ENCODE results near the gene UBR2. TPM values are rescaled to one million over a fixed set of nuclear protein-coding genes. Genes with fewer than 3 reads are reported as not detected.
A peak's percentile ranks its signal among the peaks of the same experiment; 100 is the strongest.
"Not testable (repeated sequence)": the region's sequence is repeated elsewhere in the genome, so short reads cannot be mapped to it uniquely, and the experiment has no call there.

Gene UBR2
- total RNA-seq, 8 experiments from 2014 or later: 13.4 to 38.9 (median 19.0) TPM

DNA sequence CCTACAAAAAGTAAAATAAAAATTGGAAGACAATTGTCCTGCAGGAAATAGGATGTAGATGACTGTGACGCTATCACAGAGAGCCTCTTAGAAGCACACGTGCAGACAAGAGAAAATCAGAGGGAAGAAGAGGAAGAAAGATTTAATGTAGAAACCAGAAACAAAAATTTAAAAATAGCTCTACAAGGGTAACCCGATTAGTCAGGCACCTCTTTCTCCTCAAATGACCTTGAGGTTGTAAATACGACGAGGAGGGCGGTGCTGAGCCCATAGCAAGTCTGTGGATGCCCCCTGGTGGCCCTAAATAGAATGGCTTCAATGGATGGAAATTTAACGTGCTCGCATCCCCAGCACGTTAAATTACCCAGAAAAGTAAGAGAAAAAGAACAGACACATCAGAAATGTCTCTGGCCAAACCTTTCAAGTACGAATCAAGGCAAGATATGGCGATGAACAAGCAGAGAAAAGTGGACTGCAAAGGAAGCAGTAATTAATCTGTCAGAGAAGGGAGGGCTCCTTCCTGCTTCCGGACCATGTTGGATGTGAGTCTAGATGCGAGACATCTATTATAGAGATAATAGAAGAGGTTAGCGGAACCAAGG lies 162.8 kb downstream of the UBR2 start:
- ATAC-seq (replicated peaks in 6 of 8): peak; percentile 61 to 97 (median 80)
- Histone ChIP-seq H3K27ac (no peak overlapping the region), H3K4me1 (replicated peaks in 1 of 2) (no peaks in the 10 kb centered on the region), H3K4me3 (no peak overlapping the region)
- in situ Hi-C loops (cut with MboI; ENCODE audit: low pct_unique_long_range_greater_than_20kb in 2 of 9, low sequenced_read_pairs in 9 of 9, unreplicated experiment in 9 of 9): no loop called here
- WGBS, 10 experiments: 1 to 37% (median 29%) methylated on average over 5 to 14 of the region's 14 CpGs; no CpG with 5 or more reads in 1 of the 10 experiments

DNA sequence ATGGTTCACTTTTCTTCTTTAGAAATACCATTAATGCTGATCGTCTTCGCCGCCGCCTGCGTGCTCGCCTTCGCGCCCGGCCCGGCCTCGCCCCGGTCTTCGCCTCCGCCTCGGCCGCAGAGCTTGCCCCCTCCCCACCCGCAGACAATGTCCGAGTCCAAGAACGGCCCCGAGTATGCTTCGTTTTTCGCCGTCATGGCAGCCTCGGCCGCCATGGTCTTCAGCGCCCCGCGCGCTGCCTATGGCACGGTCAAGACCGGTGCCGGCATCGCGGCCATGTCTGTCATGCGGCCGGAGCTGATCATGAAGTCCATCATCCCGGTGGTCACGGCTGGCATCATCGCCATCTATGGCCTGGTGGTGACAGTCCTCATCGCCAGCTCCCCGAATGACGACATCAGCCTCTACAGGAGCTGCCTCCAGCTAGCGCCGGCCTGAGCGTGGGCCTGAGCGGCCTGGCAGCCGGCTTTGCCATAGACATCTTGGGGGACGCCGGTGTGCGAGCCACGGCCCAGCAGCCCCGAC lies 163.3 kb downstream of the UBR2 start:
- peak in 2 of 8 experiments; percentile 57 to 67 for ATAC-seq (replicated peaks in 6 of 8)
- in situ Hi-C loops (cut with MboI; ENCODE audit: low pct_unique_long_range_greater_than_20kb in 2 of 9, low sequenced_read_pairs in 9 of 9, unreplicated experiment in 9 of 9): no loop called here
- 4 to 100% (median 30%) methylated on average over 1 to 16 of the region's 52 CpGs; no CpG with 5 or more reads in 5 of the 10 experiments for WGBS, 10 experiments
- Histone ChIP-seq H3K4me3 (no peak overlapping the region), H3K4me1 (replicated peaks in 1 of 2) (no peaks in the 10 kb centered on the region), H3K27ac (no peak overlapping the region)

DNA sequence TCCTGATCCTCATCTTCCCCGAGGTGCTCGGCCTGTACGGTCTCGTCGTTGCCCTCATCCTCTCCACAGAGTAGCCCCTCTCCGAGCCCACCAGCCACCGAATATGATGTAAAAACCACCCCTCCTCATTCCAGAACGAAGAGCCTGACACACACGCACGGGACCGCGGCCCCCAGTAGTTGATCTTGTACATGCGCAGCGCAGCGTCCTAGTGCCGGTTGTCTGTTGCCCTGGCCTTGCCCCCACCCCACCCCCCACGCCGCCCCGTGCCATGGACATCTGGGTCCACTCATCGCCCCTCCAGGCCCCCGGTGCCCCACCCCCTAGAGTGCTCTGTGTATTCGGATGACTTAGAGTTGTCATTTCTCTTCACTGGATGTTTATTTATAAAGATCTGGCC lies 163.8 kb downstream of the UBR2 start:
- Histone ChIP-seq H3K27ac (no peak overlapping the region), H3K4me3 (no peak overlapping the region), H3K4me1 (replicated peaks in 1 of 2) (no peaks in the 10 kb centered on the region)
- WGBS, 10 experiments: 14% methylated on average over 2 of the region's 22 CpGs; no CpG with 5 or more reads in 9 of the 10 experiments
- peak in 1 of 8 experiments; percentile 8 for ATAC-seq (replicated peaks in 6 of 8)
- in situ Hi-C loops (cut with MboI; ENCODE audit: low pct_unique_long_range_greater_than_20kb in 2 of 9, low sequenced_read_pairs in 9 of 9, unreplicated experiment in 9 of 9): no loop called here

DNA sequence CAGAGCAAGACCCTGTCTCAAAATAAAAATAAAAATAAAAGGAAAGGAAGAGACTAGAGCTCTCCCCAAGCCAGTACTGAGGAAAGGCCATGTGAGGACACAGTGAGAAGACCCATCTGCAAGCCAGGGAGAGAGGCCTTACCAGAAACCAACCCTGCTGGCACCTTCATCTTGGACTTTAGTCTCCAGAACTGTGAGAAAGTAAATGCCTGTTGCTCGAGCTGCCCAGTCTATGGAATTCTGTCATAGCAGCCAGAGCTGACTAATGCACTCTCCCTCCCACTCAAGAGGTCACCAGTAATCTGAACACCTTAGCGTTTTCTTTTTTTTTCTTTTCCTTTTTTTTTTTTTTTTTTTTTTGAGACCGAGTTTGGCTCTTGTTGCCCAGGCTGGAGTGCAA lies 165.9 kb downstream of the UBR2 start:
- H3K4me1 ChIP-seq (replicated peaks in 1 of 2): no peaks in the 10 kb centered on the region
- in situ Hi-C loops (cut with MboI; ENCODE audit: low pct_unique_long_range_greater_than_20kb in 2 of 9, low sequenced_read_pairs in 9 of 9, unreplicated experiment in 9 of 9): no loop called here
- no peak for ATAC-seq (replicated peaks in 6 of 8)
- WGBS, 10 experiments: 33 to 80% (median 52%) methylated on average over 1 to 2 of the region's 3 CpGs; no CpG with 5 or more reads in 3 of the 10 experiments
- no peak overlapping the region for H3K4me3 ChIP-seq
- H3K27ac ChIP-seq: no peak overlapping the region

DNA sequence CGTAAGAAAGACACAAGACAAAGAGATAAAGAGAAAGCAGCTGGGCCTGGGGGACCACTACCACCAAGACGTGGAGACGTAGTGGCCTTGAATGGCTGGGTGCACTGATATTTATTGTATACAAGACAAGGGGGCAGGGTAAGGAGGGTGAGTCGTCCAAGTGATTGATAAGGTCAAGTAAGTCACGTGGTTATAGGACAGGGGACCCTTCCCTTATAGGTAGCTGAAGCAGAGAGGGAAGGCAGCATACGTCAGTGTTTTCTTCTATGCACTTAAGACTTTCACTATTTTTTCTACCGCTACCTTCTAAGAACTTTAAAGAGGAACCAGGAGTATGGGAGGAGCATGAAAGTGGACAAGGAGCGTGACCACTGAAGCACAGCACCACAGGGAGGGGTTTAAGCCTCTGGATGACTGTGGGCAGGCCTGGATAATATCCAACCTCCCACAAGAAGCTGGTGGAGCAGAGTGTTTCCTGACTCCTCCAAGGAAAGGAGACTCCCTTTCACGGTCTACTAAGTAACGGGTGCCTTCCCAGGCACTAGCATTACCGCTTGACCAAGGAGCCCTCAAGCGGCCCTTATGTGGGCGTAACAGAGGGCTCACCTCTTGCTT lies 170.1 kb downstream of the UBR2 start:
- H3K4me3 ChIP-seq; ATAC-seq (replicated peaks in 6 of 8); H3K4me1 ChIP-seq (replicated peaks in 1 of 2); in situ Hi-C loops (cut with MboI; ENCODE audit: low pct_unique_long_range_greater_than_20kb in 2 of 9, low sequenced_read_pairs in 9 of 9, unreplicated experiment in 9 of 9); H3K27ac ChIP-seq: not testable (repeated sequence)
- 50 to 100% (median 79%) methylated on average over 1 to 10 of the region's 13 CpGs; no CpG with 5 or more reads in 1 of the 10 experiments for WGBS, 10 experiments

DNA sequence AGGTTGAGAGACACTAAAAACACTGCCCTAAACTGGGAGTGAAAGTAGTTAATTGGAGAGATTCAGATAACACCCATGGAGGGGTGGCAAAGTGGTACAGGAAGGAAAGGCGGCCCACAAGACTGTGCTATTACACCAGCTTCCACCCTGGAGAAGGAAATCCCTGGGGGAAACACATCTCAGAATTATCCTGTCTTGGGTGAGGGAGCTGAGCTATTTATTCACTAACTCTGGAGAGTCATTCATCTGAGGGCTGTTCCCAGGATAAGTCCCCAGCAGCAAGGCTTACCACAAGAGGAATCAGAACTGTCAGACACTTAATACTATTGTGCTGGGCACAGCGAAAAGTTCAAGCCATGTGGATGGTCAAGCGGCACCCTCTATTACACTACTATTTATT lies 172.1 kb downstream of the UBR2 start:
- in situ Hi-C loops (cut with MboI; ENCODE audit: low pct_unique_long_range_greater_than_20kb in 2 of 9, low sequenced_read_pairs in 9 of 9, unreplicated experiment in 9 of 9): no loop called here
- H3K4me1 ChIP-seq (replicated peaks in 1 of 2): no peaks in the 10 kb centered on the region
- 62 to 100% (median 83%) methylated on average over 1 to 3 of the region's 3 CpGs; no CpG with 5 or more reads in 3 of the 10 experiments for WGBS, 10 experiments
- ATAC-seq (replicated peaks in 6 of 8): no peak
- no peak overlapping the region for H3K4me3 ChIP-seq
- no peak overlapping the region for H3K27ac ChIP-seq

DNA sequence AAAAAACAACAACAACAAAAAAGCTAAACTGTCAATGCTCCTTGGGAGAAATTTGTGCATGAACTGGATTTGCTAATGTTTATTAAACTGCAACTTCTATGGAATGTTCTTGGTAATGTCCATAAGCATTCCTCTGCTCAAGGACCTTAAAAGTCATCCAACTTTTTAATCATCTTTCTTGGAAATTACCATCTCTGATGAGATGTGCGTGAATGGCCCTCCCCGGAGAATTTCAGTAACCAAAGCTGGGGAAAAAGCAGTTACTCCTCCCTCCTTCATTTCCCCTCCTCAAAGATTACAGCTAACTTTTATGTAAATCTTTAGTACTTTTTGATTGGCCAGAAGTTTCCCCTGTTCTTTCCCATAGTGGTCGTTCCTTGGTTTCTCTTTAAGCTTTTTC lies 176.9 kb downstream of the UBR2 start:
- Histone ChIP-seq H3K4me3 (no peak overlapping the region), H3K4me1 (replicated peaks in 1 of 2) (peaks cover 18 to 27% of the 10 kb centered on the region in 2 donors), H3K27ac (no peak overlapping the region)
- WGBS, 10 experiments: 25 to 100% (median 66%) methylated on average over 1 to 3 of the region's 3 CpGs
- peak in 2 of 8 experiments; percentile 7 to 28 for ATAC-seq (replicated peaks in 6 of 8)
- in situ Hi-C loops (cut with MboI; ENCODE audit: low pct_unique_long_range_greater_than_20kb in 2 of 9, low sequenced_read_pairs in 9 of 9, unreplicated experiment in 9 of 9): no loop called here

DNA sequence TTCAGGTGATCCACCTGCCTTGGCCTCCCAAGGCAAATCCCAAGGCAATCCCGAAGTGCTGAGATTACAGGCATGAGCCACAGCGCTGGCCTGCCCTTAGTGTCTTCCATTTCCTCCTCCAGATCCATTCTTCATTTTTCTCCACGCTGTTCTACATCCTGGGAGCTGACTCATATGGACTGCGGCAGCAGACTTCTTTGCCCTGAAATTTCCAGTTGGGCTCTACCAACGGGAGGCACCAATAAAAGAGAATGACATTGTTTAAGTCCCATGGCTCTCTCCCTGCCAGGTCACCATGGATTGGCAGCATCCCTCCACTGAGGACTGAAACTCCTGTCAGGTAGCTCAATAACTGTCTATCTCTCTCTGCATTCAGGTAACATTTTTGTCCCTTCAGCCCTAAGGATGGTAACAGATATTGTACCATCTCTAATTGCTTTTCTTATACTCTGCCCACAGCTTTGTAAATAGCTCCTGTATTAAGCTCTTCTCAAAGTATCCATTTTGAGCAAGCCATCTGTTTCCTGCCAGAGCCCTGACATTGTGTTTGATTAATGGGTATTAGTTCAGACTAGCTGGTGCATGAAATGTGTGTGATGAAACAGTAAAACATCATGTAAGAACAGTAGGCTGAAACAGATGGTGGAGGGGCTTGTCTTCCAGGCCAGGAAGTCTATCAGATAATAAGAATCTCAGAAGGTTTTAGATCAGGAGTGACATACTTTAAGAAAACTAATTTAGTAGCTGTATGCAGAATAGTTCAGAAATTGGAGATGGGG lies 178.5 kb downstream of the UBR2 start:
- in situ Hi-C loops (cut with MboI; ENCODE audit: low pct_unique_long_range_greater_than_20kb in 2 of 9, low sequenced_read_pairs in 9 of 9, unreplicated experiment in 9 of 9): no loop called here
- peak overlapping the region; percentile 34 to 70 for H3K27ac ChIP-seq
- WGBS, 10 experiments: 32 to 100% (median 68%) methylated on average over 2 to 4 of the region's 5 CpGs; no CpG with 5 or more reads in 1 of the 10 experiments
- H3K4me3 ChIP-seq: no peak overlapping the region
- peaks cover 18 to 27% of the 10 kb centered on the region in 2 donors for H3K4me1 ChIP-seq (replicated peaks in 1 of 2)
- ATAC-seq (replicated peaks in 6 of 8): peak in 2 of 8 experiments; percentile 6 to 17

Other genes starting within 250 kb of the UBR2 start
- 10 to 100 TPM in 3 of 8 experiments, 1 to 10 TPM in 5; 3.5 to 21.2 (median 5.2) TPM for gene TRERF1, start 112.1 kb upstream of the UBR2 start, total RNA-seq
- 1 to 10 TPM in 3 of 8 experiments, under 1 TPM in 5; 0.11 to 1.9 (median 0.51) TPM for gene PRPH2, start 158.6 kb downstream of the UBR2 start, total RNA-seq
- 10 to 100 TPM; 24.5 to 47.9 (median 34.5) TPM for gene TBCC, start 182.1 kb downstream of the UBR2 start, total RNA-seq
- gene BICRAL, start 218.0 kb downstream of the UBR2 start, total RNA-seq: 10 to 100 TPM in 1 of 8 experiments, 1 to 10 TPM in 7; 4.0 to 10.4 (median 8.8) TPM